GM23338 (cell line): ENCODE results near the gene FAM20C. TPM values are rescaled to one million over a fixed set of nuclear protein-coding genes. Genes with fewer than 3 reads are reported as not detected.
A peak's percentile ranks its signal among the peaks of the same experiment; 100 is the strongest.

Experiments
- ATAC-seq: fragments of 200-7000 bp; cut with Tn5 transposase; 3 replicates; pipeline ENCODE4 v1.9.1; 2020
- DNase-seq: peaks from one replicate; pipeline ENCODE4 v3.0.0-alpha.2; 2015; ENCODE audit warnings: low spot score
- H2AFZ ChIP-seq: fragments of 200-600 bp; sonication (generic); 2 replicates; pipeline ENCODE4 v1.8.0; 2016; ENCODE audit warnings: antibody characterized with exemption, mild to moderate bottlenecking, moderate library complexity
- H3F3A ChIP-seq: fragments of 200-600 bp; sonication (generic); replicated peaks from 2 replicates; pipeline ENCODE4 v1.8.0; 2017; ENCODE audit warnings: antibody characterized with exemption, mixed run types, low read depth
- H3K27ac ChIP-seq: fragments of 200-600 bp; sonication (generic); 2 replicates; pipeline ENCODE4 v1.6.1; 2016; ENCODE audit warnings: low read depth
- H3K27me3 ChIP-seq: fragments of 200-600 bp; sonication (generic); 2 replicates; pipeline ENCODE4 v1.8.0; 2016; ENCODE audit warnings: mild to moderate bottlenecking, mixed run types, moderate library complexity; ENCODE audit not compliant: insufficient read depth
- H3K36me3 ChIP-seq: fragments of 200-600 bp; sonication (generic); 2 replicates; pipeline ENCODE4 v1.8.0; 2016; ENCODE audit warnings: mild to moderate bottlenecking; ENCODE audit not compliant: insufficient read depth
- H3K4me1 ChIP-seq: fragments of 200-600 bp; sonication (generic); 2 replicates; pipeline ENCODE4 v1.8.0; 2016; ENCODE audit warnings: mild to moderate bottlenecking, moderate library complexity; ENCODE audit not compliant: insufficient read depth
- H3K4me2 ChIP-seq: fragments of 200-600 bp; sonication (generic); 2 replicates; pipeline ENCODE4 v1.7.1; 2017; ENCODE audit warnings: mixed run types
- H3K4me3 ChIP-seq: fragments of 200-600 bp; sonication (generic); 2 replicates; pipeline ENCODE4 v1.6.1; 2016; ENCODE audit warnings: mixed run types
- H3K79me2 ChIP-seq: fragments of 200-600 bp; sonication (generic); replicated peaks from 2 replicates; pipeline ENCODE4 v1.8.0; 2017; ENCODE audit warnings: mild to moderate bottlenecking; ENCODE audit not compliant: insufficient read depth
- H3K9me2 ChIP-seq: fragments of 200-600 bp; sonication (generic); 2 replicates; pipeline ENCODE4 v1.8.0; 2017; ENCODE audit not compliant: insufficient read depth
- H4K20me1 ChIP-seq: fragments of 200-600 bp; sonication (generic); replicated peaks from 2 replicates; pipeline ENCODE4 v1.8.0; 2017; ENCODE audit warnings: mild to moderate bottlenecking; ENCODE audit not compliant: insufficient read depth
- H3K27ac Mint-ChIP-seq: 2 replicates; pipeline ENCODE4 v1.8.0; 2020; ENCODE audit warnings: inconsistent platforms, mild to moderate bottlenecking, moderate library complexity, mixed read lengths
- H3K27me3 Mint-ChIP-seq: 3 replicates; pipeline ENCODE4 v1.8.0; 2022; ENCODE audit warnings: low read depth, mild to moderate bottlenecking, moderate library complexity, mixed read lengths, inconsistent platforms; ENCODE audit not compliant: insufficient read depth, poor library complexity
- H3K36me3 Mint-ChIP-seq: 3 replicates; pipeline ENCODE4 v1.8.0; 2021; ENCODE audit warnings: low read depth, mild to moderate bottlenecking, inconsistent platforms, moderate library complexity, mixed read lengths
- H3K4me1 Mint-ChIP-seq: 3 replicates; pipeline ENCODE4 v1.8.0; 2020; ENCODE audit warnings: mild to moderate bottlenecking, inconsistent platforms, mixed read lengths
- H3K4me3 Mint-ChIP-seq: 3 replicates; pipeline ENCODE4 v1.8.0; 2021; ENCODE audit warnings: moderate library complexity, mild to moderate bottlenecking, inconsistent platforms, mixed read lengths
- H3K9me3 Mint-ChIP-seq: 3 replicates; pipeline ENCODE4 v1.8.0; 2020; ENCODE audit warnings: moderate library complexity, mild to moderate bottlenecking, inconsistent platforms, mixed read lengths
- CREB1 ChIP-seq: fragments of 250-450 bp; sonication (Bioruptor Pico); IDR thresholded peaks from 2 replicates; pipeline ENCODE4 v1.5.0; 2020; ENCODE audit warnings: low read depth, mild to moderate bottlenecking, moderate library complexity
- ETS1 ChIP-seq: IDR thresholded peaks from 2 replicates; pipeline ENCODE4 v1.6.1; 2016; ENCODE audit warnings: antibody characterized with exemption
- EZH2 ChIP-seq: fragments of 200-600 bp; sonication (generic); IDR thresholded peaks from one replicate; pipeline ENCODE4 v1.8.0; 2017; ENCODE audit warnings: antibody characterized with exemption, mild to moderate bottlenecking, low read depth; ENCODE audit not compliant: unreplicated experiment
- EZH2phosphoT487 ChIP-seq: fragments of 200-600 bp; sonication (generic); IDR thresholded peaks from one replicate; pipeline ENCODE4 v1.8.1; 2018; ENCODE audit warnings: antibody characterized with exemption; ENCODE audit not compliant: unreplicated experiment
- NANOG ChIP-seq: IDR thresholded peaks from 2 replicates; pipeline ENCODE4 v1.6.1; 2016; ENCODE audit warnings: antibody characterized with exemption, borderline replicate concordance
- POLR2AphosphoS5 ChIP-seq: IDR thresholded peaks from 2 replicates; pipeline ENCODE4 v1.6.1; 2016; ENCODE audit warnings: antibody characterized with exemption, low read depth
- REST ChIP-seq: IDR thresholded peaks from one replicate; pipeline ENCODE4 v1.6.1; 2018; ENCODE audit warnings: antibody characterized with exemption; ENCODE audit not compliant: unreplicated experiment
- polyA plus RNA-seq: library from polyadenylated mRNA; unstranded; fragments of >200 nt; fragmentation: Nextera tagmentation; extraction: Ambion mirVana; gene quantifications from 2 replicates; pipeline ENCODE4 v1.2.1, GENCODE V29; 2016
- total RNA-seq: library from RNA; depleted of rRNA; stranded (reverse); fragments of >200 nt; shearing (Covaris generic); gene quantifications from 2 replicates; pipeline ENCODE4 v1.2.3, GENCODE V29; 2014

FAM20C gene
- total and polyA plus RNA-seq, 2 experiments from 2014 or later: 7.6 to 24.8 TPM

- H3K27me3 Mint-ChIP-seq: peaks cover 15% of the 10 kb centered on the region
- TF ChIP-seq EZH2phosphoT487 (no peak), EZH2 (no peak)
- Histone ChIP-seq H3K27ac (peak overlapping the region; percentile 92), H3K79me2 (0 out of 2 replicates have a peak, but pooled peaks cover 9% of the 10 kb centered on the region), H3K9me2 (peaks cover 13% of the 10 kb centered on the region), H2AFZ (peak overlapping the region; percentile 81; the same call in 1 of the 2 replicates), H3K36me3 (no peaks in the 10 kb centered on the region), H3K27me3 (no peaks in the 10 kb centered on the region), H3K4me1 (peaks cover 3% of the 10 kb centered on the region; the same call in 1 of the 2 replicates), H3K4me2 (peak overlapping the region; percentile 71), H3K4me3 (peak overlapping the region; percentile 47), H4K20me1 (no peaks in the 10 kb centered on the region), H3F3A (peaks cover 6% of the 10 kb centered on the region; the same call in 1 of the 2 replicates)
- peaks cover 4% of the 10 kb centered on the region; the same call in 2 of the 3 replicates for H3K9me3 Mint-ChIP-seq
- peak; percentile 53 for ATAC-seq
- H3K4me1 Mint-ChIP-seq: peaks cover 11% of the 10 kb centered on the region
- DNase-seq: peak; percentile 56
- H3K4me3 Mint-ChIP-seq: peak overlapping the region; percentile 91
- H3K27ac Mint-ChIP-seq: peak overlapping the region; percentile 100
- H3K36me3 Mint-ChIP-seq: peaks cover 24% of the 10 kb centered on the region
Measured at GRCh38 chr7:149791-150636, 42.4 kb upstream of the FAM20C start.

- H3K4me1 Mint-ChIP-seq: peaks cover 15% of the 10 kb centered on the region
- DNase-seq: no peak
- no peak for ATAC-seq
- TF ChIP-seq ETS1: no peak
- no peak for TF ChIP-seq EZH2
- TF ChIP-seq EZH2phosphoT487: no peak
- peaks cover 21% of the 10 kb centered on the region for H3K36me3 Mint-ChIP-seq
- peaks cover 15% of the 10 kb centered on the region for H3K27me3 Mint-ChIP-seq
- Histone ChIP-seq H3K4me2 (no peak overlapping the region), H3K9me2 (peaks cover 13% of the 10 kb centered on the region), H3K4me1 (peaks cover 6% of the 10 kb centered on the region; the same call in 1 of the 2 replicates), H3K36me3 (no peaks in the 10 kb centered on the region), H3K27me3 (no peaks in the 10 kb centered on the region), H4K20me1 (no peaks in the 10 kb centered on the region), H3K4me3 (no peak overlapping the region), H2AFZ (peak overlapping the region; percentile 81; the same call in 1 of the 2 replicates), H3K27ac (no peak overlapping the region), H3F3A (peaks cover 6% of the 10 kb centered on the region; the same call in 1 of the 2 replicates), H3K79me2 (0 out of 2 replicates have a peak, but pooled peaks cover 9% of the 10 kb centered on the region)
- H3K4me3 Mint-ChIP-seq: peak overlapping the region; percentile 24; the same call in 2 of the 3 replicates
- H3K27ac Mint-ChIP-seq: peak overlapping the region; percentile 76; the same call in 1 of the 2 replicates
- H3K9me3 Mint-ChIP-seq: peaks cover 4% of the 10 kb centered on the region; the same call in 2 of the 3 replicates
Measured at GRCh38 chr7:150811-151221, 41.6 kb upstream of the FAM20C start.

GRCh38 chr7:151346-152050 lies 40.9 kb upstream of the FAM20C start:
- no peak overlapping the region for H3K27ac Mint-ChIP-seq

More at GRCh38 chr7:151346-152050, 40.9 kb upstream of the FAM20C start:
- DNase-seq (no peak), ATAC-seq (no peak)
- H3K9me3 Mint-ChIP-seq: peaks cover 4% of the 10 kb centered on the region; the same call in 2 of the 3 replicates
- Histone ChIP-seq H3K9me2 (peaks cover 13% of the 10 kb centered on the region), H3K27me3 (no peaks in the 10 kb centered on the region), H4K20me1 (no peaks in the 10 kb centered on the region), H3K4me2 (no peak overlapping the region), H3K27ac (no peak overlapping the region), H3K4me3 (no peak overlapping the region), H3K79me2 (0 out of 2 replicates have a peak, but pooled peaks cover 9% of the 10 kb centered on the region), H3K4me1 (peaks cover 6% of the 10 kb centered on the region; the same call in 1 of the 2 replicates), H3K36me3 (no peaks in the 10 kb centered on the region), H3F3A (peaks cover 6% of the 10 kb centered on the region; the same call in 1 of the 2 replicates), H2AFZ (no peak overlapping the region)
- peaks cover 20% of the 10 kb centered on the region for H3K36me3 Mint-ChIP-seq
- no peak overlapping the region for H3K4me3 Mint-ChIP-seq
- peaks cover 18% of the 10 kb centered on the region for H3K27me3 Mint-ChIP-seq
- no peak for TF ChIP-seq CREB1 (CRISPR knock-in tag)
- no peak for TF ChIP-seq REST
- no peak for TF ChIP-seq NANOG
- no peak for TF ChIP-seq POLR2AphosphoS5
- peaks cover 22% of the 10 kb centered on the region for H3K4me1 Mint-ChIP-seq
